GM12878 (cell line): ENCODE data around the gene ACTL10. TPM values are rescaled to one million over a fixed set of nuclear protein-coding genes. Genes with fewer than 3 reads are reported as not detected.

ENCODE experiments used
- ATAC-seq: fragments of 200-7000 bp; cut with Tn5 transposase; 3 replicates; pipeline ENCODE4 v1.9.1; 2020; ENCODE audit warnings: mild to moderate bottlenecking, moderate library complexity
- BruUV-seq: library from RNA; stranded (reverse); fragments of 400-500 nt; replicated peaks from 2 replicates; lab custom pipeline; 2021; lab: Mats Ljungman, UMichigan
- CTCF ChIA-PET: fragments of 300-600 bp; sonication (Branson Sonifier 250); formaldehyde crosslinking; extraction: SDS; loops from one replicate; lab custom pipeline; 2021; ENCODE audit warnings: inconsistent platforms; lab: Yijun Ruan, JAX
- POLR2A ChIA-PET: fragments of 350-600 bp; formaldehyde crosslinking; extraction: SDS; loops from one replicate; lab custom pipeline; 2021; ENCODE audit warnings: inconsistent platforms; lab: Charles Lee
- RAD21 ChIA-PET: fragments of 300-600 bp; sonication (Branson Sonifier 250); formaldehyde crosslinking; loops from one replicate; lab custom pipeline; 2023; ENCODE audit warnings: antibody characterized with exemption; ENCODE audit not compliant: unreplicated experiment; lab: Charles Lee
- SMC1A ChIA-PET: fragments of 300-600 bp; sonication (Branson Sonifier 250); formaldehyde crosslinking; loops from one replicate; lab custom pipeline; 2023; ENCODE audit not compliant: unreplicated experiment, uncharacterized antibody; lab: Charles Lee
- DNase-seq: peaks from one replicate; pipeline ENCODE4 v3.0.0-alpha.2; 2011; ENCODE audit warnings: low read depth, low spot score
- FAIRE-seq: peaks from 3 replicates; lab custom pipeline; 2011; peaks lifted over from hg19 to GRCh38; lab: Jason Lieb, UNC
- H2AFZ ChIP-seq: 2 replicates; pipeline ENCODE4 v1.6.0; 2011; ENCODE audit warnings: low read depth, low read length, control low read depth; ENCODE audit not compliant: control insufficient read depth
- H3K27ac ChIP-seq: 2 replicates; pipeline ENCODE4 v1.5.1; 2011; ENCODE audit warnings: control low read depth; ENCODE audit not compliant: control insufficient read depth, insufficient read depth
- H3K27me3 ChIP-seq, 2 experiments: replicated peaks in 1 of 2; 2 replicates each; pipeline versions ENCODE4 v1.6.0 to v1.6.1; 2011; ENCODE audit warnings: low read length in 1 of 2; ENCODE audit not compliant: control insufficient read depth in 2 of 2, insufficient read depth in 2 of 2
- H3K36me3 ChIP-seq, 2 experiments: 2 replicates each; pipeline ENCODE4 v1.5.1; 2011; ENCODE audit warnings: low read length in 1 of 2; ENCODE audit not compliant: control insufficient read depth in 2 of 2, insufficient read depth in 2 of 2
- H3K4me1 ChIP-seq: 2 replicates; pipeline ENCODE4 v1.6.1; 2011; ENCODE audit warnings: mild to moderate bottlenecking, low read length, moderate library complexity, mixed read lengths; ENCODE audit not compliant: control insufficient read depth, insufficient read depth
- H3K4me2 ChIP-seq: 2 replicates; pipeline ENCODE4 v1.6.0; 2011; ENCODE audit warnings: control low read depth; ENCODE audit not compliant: control insufficient read depth, insufficient read depth
- H3K4me3 ChIP-seq: fragments of 200-600 bp; sonication (generic); 2 replicates; pipeline ENCODE4 v1.5.1; 2016
- H3K79me2 ChIP-seq: 2 replicates; pipeline ENCODE4 v1.6.0; 2011; ENCODE audit warnings: low read length; ENCODE audit not compliant: control insufficient read depth, insufficient read depth
- H3K9ac ChIP-seq: 2 replicates; pipeline ENCODE4 v1.8.0; 2011; ENCODE audit warnings: low read length, control low read depth, mixed read lengths; ENCODE audit not compliant: control insufficient read depth, insufficient read depth
- H3K9me3 ChIP-seq: replicated peaks from 3 replicates; pipeline ENCODE4 v1.5.1; 2011; ENCODE audit warnings: mild to moderate bottlenecking, low read length; ENCODE audit not compliant: control insufficient read depth, insufficient read depth
- H4K20me1 ChIP-seq: 2 replicates; pipeline ENCODE4 v1.6.0; 2011; ENCODE audit not compliant: control insufficient read depth, insufficient read depth
- ATF7 ChIP-seq: fragments of 450-650 bp; IDR thresholded peaks from 2 replicates; pipeline ENCODE4 v1.6.1; 2016; ENCODE audit warnings: low read depth, mild to moderate bottlenecking
- BCL11A ChIP-seq: IDR thresholded peaks from 2 replicates; pipeline ENCODE4 v1.6.1; 2011; ENCODE audit warnings: low read depth, low read length
- EZH2 ChIP-seq: IDR thresholded peaks from 2 replicates; pipeline ENCODE4 v1.6.1; 2012; ENCODE audit warnings: low read depth, mild to moderate bottlenecking, control low read depth, inconsistent platforms, low read length, borderline replicate concordance; ENCODE audit not compliant: control insufficient read depth
- HDAC6 ChIP-seq: fragments of 200-600 bp; sonication (generic); IDR thresholded peaks from one replicate; pipeline ENCODE4 v1.8.0; 2017; ENCODE audit warnings: antibody characterized with exemption; ENCODE audit not compliant: unreplicated experiment
- IKZF2 ChIP-seq, 2 experiments: fragments of 450-650 bp; IDR thresholded peaks; 2 replicates each; pipeline ENCODE4 v1.6.1; 2017; ENCODE audit warnings: mild to moderate bottlenecking in 2 of 2, moderate library complexity in 2 of 2
- NFYB ChIP-seq: IDR thresholded peaks from 2 replicates; pipeline ENCODE4 v1.6.1; 2011; ENCODE audit warnings: low read depth, mild to moderate bottlenecking, low read length, improper control_type of control experiment, moderate library complexity; ENCODE audit not compliant: insufficient read depth
- PBX3 ChIP-seq: IDR thresholded peaks from 2 replicates; pipeline ENCODE4 v1.6.1; 2011; ENCODE audit warnings: mild to moderate bottlenecking, low read depth, low read length, moderate library complexity; ENCODE audit not compliant: insufficient replicate concordance
- RAD51 ChIP-seq: fragments of 450-650 bp; IDR thresholded peaks from 2 replicates; pipeline ENCODE4 v1.6.1; 2016; ENCODE audit warnings: moderate library complexity, mild to moderate bottlenecking, inconsistent platforms
- SPI1 ChIP-seq: IDR thresholded peaks from 2 replicates; pipeline ENCODE4 v1.6.1; 2011; ENCODE audit warnings: low read depth, mild to moderate bottlenecking, low read length, moderate library complexity, borderline replicate concordance; ENCODE audit not compliant: insufficient read depth
- TCF12 ChIP-seq: IDR thresholded peaks from 2 replicates; pipeline ENCODE4 v1.6.1; 2011; ENCODE audit warnings: low read depth, mild to moderate bottlenecking, low read length
- YY1 ChIP-seq: IDR thresholded peaks from 2 replicates; pipeline ENCODE4 v1.6.1; 2011; ENCODE audit warnings: low read depth, mild to moderate bottlenecking, low read length
- WGBS: methylation state at CpG from one replicate; pipeline ENCODE4 v1.1.6; 2016; ENCODE audit warnings: low lambda C conversion rate; ENCODE audit not compliant: insufficient replicate concordance, insufficient coverage; ENCODE audit errors: missing lambda C conversion rate; 5-methylcytosine and 5-hydroxymethylcytosine counted together
- in situ Hi-C: fragments of 300-500 bp; cut with MboI; formaldehyde crosslinking; loops from 9 replicates; pipeline ENCODE4 v1.14.3; 2018; ENCODE audit warnings: mixed read lengths
- intact Hi-C: fragments of 100-400 bp; cut with micrococcal nuclease; formaldehyde crosslinking; loops from one replicate; pipeline ENCODE4 v1.14.2; 2022; ENCODE audit not compliant: unreplicated experiment
- polyA plus RNA-seq, 11 experiments: library from polyadenylated mRNA; depleted of rRNA in 4 of 11; unstranded in 6 of 11; stranded (reverse) in 5 of 11; fragments of >200 nt; fragmentation: Nextera tagmentation in 4 of 11; fragmentation: Illumina TruSeq in 1 of 11; extraction: Ambion mirVana in 4 of 11; extraction: Trizol in 1 of 11; gene quantifications; 1 replicate in 1 of 11; 2 replicates in 10 of 11; pipeline versions ENCODE4 v1.2.1 to v1.2.3, GENCODE V29; 2011 to 2016; ENCODE audit warnings: inconsistent platforms in 2 of 11, missing spikeins in 2 of 11, low read depth in 1 of 11
- total RNA-seq, 4 experiments: library from RNA; depleted of rRNA in 3 of 4; stranded (reverse); fragments of >200 nt in 3 of 4; fragmentation: Illumina TruSeq in 1 of 4; extraction: Trizol in 1 of 4; gene quantifications; 2 replicates each; pipeline versions ENCODE4 v1.2.1 to v1.2.3, GENCODE V29; 2013 to 2021
- TF ChIP-seq, protein P1 (sequence below): IDR thresholded peaks from 2 replicates; pipeline ENCODE4 v1.6.1; 2011; ENCODE audit warnings: low read depth, mild to moderate bottlenecking, low read length, moderate library complexity, borderline replicate concordance; ENCODE audit errors: extremely low read depth
- TF ChIP-seq, protein P2 (sequence below): fragments of 450-650 bp; IDR thresholded peaks from 2 replicates; pipeline ENCODE4 v1.6.1; 2017; ENCODE audit warnings: mild to moderate bottlenecking, moderate library complexity
- TF ChIP-seq, protein P3 (sequence below): IDR thresholded peaks from 2 replicates; pipeline ENCODE4 v1.6.1; 2011; ENCODE audit warnings: borderline replicate concordance, low read depth, mild to moderate bottlenecking, moderate library complexity, low read length; ENCODE audit not compliant: insufficient read depth, poor library complexity, severe bottlenecking

Gene ACTL10
- total and polyA plus RNA-seq, 10 of the 15 experiments (the other 5 are each of a cell fraction or from before 2014, with no cell fraction given) = 0.12 to 5.0 (median 0.89) TPM

DNA sequence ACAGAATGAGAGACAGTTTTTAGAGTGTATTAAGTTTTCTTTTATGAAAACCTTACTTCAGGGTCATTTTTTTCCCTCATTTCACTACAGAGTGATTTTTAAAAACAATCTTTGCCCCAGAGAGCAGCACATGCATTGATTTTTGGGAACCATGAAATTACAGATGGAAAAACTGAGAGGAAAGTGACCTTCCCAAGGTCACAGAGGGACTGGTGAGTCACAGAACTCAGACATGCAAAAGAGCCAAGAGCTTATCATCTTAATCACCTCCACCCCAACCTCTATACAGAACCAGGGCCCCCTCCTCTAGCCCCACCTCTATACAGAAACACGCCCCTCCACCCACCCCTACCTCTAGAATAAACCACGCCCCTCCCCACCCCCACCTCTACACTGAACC is 42.7 kb downstream of the ACTL10 start (continued):
- TF ChIP-seq, protein P1, sequence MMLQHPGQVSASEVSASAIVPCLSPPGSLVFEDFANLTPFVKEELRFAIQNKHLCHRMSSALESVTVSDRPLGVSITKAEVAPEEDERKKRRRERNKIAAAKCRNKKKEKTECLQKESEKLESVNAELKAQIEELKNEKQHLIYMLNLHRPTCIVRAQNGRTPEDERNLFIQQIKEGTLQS = no peak
- TF ChIP-seq HDAC6 (no peak), EZH2 (no peak), RAD51 (no peak), NFYB (no peak)
- TF ChIP-seq, protein P2, sequence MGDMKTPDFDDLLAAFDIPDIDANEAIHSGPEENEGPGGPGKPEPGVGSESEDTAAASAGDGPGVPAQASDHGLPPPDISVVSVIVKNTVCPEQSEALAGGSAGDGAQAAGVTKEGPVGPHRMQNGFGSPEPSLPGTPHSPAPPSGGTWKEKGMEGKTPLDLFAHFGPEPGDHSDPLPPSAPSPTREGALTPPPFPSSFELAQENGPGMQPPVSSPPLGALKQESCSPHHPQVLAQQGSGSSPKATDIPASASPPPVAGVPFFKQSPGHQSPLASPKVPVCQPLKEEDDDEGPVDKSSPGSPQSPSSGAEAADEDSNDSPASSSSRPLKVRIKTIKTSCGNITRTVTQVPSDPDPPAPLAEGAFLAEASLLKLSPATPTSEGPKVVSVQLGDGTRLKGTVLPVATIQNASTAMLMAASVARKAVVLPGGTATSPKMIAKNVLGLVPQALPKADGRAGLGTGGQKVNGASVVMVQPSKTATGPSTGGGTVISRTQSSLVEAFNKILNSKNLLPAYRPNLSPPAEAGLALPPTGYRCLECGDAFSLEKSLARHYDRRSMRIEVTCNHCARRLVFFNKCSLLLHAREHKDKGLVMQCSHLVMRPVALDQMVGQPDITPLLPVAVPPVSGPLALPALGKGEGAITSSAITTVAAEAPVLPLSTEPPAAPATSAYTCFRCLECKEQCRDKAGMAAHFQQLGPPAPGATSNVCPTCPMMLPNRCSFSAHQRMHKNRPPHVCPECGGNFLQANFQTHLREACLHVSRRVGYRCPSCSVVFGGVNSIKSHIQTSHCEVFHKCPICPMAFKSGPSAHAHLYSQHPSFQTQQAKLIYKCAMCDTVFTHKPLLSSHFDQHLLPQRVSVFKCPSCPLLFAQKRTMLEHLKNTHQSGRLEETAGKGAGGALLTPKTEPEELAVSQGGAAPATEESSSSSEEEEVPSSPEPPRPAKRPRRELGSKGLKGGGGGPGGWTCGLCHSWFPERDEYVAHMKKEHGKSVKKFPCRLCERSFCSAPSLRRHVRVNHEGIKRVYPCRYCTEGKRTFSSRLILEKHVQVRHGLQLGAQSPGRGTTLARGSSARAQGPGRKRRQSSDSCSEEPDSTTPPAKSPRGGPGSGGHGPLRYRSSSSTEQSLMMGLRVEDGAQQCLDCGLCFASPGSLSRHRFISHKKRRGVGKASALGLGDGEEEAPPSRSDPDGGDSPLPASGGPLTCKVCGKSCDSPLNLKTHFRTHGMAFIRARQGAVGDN = no peak

DNA sequence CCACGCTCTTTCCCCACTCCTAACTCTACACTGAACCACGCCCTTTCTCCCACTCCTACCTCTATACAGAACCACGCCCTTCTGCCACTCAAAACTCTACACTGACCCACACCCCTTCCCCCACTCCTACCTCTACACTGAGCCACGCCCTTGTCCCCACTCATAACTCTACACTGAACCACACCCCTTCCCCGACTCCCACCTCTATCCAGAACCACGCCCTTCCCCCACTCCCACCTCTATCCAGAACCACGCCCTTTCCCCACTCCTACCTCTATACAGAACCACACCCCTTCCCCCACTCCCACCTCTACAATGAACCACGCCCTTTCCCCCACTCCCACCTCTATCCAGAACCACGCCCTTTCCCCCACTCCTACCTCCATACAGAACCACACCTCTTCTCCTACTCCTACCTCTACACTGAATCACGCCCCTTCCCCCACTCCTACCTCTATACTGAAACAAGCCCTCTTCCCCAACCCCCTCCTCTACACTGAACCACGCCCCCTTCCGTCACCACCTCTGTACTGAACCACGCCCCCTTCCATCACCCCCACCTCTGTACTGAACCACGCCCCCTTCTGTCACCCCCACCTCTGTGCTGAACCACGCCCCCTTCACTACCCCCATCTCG is 43.3 kb downstream of the ACTL10 start:
- H3K79me2 ChIP-seq = no peaks in the 10 kb centered on the region
- no peaks in the 10 kb centered on the region for H3K4me1 ChIP-seq
- 0 out of 4 replicates have a peak, but pooled peaks cover 0 to 2% of the 10 kb centered on the region in 2 experiments for H3K36me3 ChIP-seq
- H3K9ac ChIP-seq = no peak overlapping the region
- intact Hi-C loops (no loop called here), in situ Hi-C loops (no loop called here)
- WGBS = 66% methylated on average over 15 of the region's 16 CpGs
- ChIA-PET RAD21 (no interaction called here), SMC1A (no interaction called here), POLR2A (no interaction called here), CTCF (no interaction called here)
- ATAC-seq (no peak), DNase-seq (no peak), FAIRE-seq (no peak)
- no peak overlapping the region for H3K4me2 ChIP-seq
- H3K27ac ChIP-seq = no peak overlapping the region
- no peak overlapping the region for H2AFZ ChIP-seq
- BruUV-seq = no TSS peak
- no peak overlapping the region for H3K4me3 ChIP-seq
- no peaks in the 10 kb centered on the region for H3K9me3 ChIP-seq
- H3K27me3 ChIP-seq = no peaks in the 10 kb centered on the region
- H4K20me1 ChIP-seq = no peaks in the 10 kb centered on the region
- TF ChIP-seq TCF12 (no peak), BCL11A (no peak), YY1 (no peak), ATF7 (no peak), PBX3 (no peak), SPI1 (no peak), IKZF2 (IDR thresholded peaks at IDR 0.05) (no peak)
- TF ChIP-seq, protein P3, sequence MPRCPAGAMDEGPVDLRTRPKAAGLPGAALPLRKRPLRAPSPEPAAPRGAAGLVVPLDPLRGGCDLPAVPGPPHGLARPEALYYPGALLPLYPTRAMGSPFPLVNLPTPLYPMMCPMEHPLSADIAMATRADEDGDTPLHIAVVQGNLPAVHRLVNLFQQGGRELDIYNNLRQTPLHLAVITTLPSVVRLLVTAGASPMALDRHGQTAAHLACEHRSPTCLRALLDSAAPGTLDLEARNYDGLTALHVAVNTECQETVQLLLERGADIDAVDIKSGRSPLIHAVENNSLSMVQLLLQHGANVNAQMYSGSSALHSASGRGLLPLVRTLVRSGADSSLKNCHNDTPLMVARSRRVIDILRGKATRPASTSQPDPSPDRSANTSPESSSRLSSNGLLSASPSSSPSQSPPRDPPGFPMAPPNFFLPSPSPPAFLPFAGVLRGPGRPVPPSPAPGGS = no peak
